Tibial nerve (tissue), 4 donors: ENCODE results near the gene CNKSR1. TPM values are rescaled to one million over a fixed set of nuclear protein-coding genes. Genes with fewer than 3 reads are reported as not detected.

Experiments used
- DNase-seq, 2 donors: peaks; one replicate each; pipeline ENCODE4 v3.0.0-alpha.2; 2019; ENCODE audit warnings: low spot score in 2 of 2
- H3K27ac ChIP-seq, 4 donors: fragments of 200-600 bp; sonication (generic) in 3 of 4; one replicate each; pipeline ENCODE4 v1.5.1; 2017 to 2019; ENCODE audit warnings: mild to moderate bottlenecking in 1 of 4
- H3K27me3 ChIP-seq, 2 donors: fragments of 200-600 bp; sonication (generic) in 1 of 2; one replicate each; pipeline versions ENCODE4 v1.5.1 to v1.6.0; 2017 to 2019
- H3K36me3 ChIP-seq, 3 donors: fragments of 200-600 bp; sonication (generic); one replicate each; pipeline ENCODE4 v1.5.1; 2018 to 2019
- H3K4me1 ChIP-seq, 4 donors: fragments of 200-600 bp; sonication (generic) in 3 of 4; one replicate each; pipeline ENCODE4 v1.5.1; 2017 to 2019
- H3K4me3 ChIP-seq, 4 donors: fragments of 200-600 bp; sonication (generic) in 3 of 4; one replicate each; pipeline ENCODE4 v1.5.1; 2017 to 2019; ENCODE audit warnings: mild to moderate bottlenecking in 1 of 4, moderate library complexity in 1 of 4
- H3K9me3 ChIP-seq, 4 donors: fragments of 200-600 bp; sonication (generic) in 3 of 4; one replicate each; pipeline ENCODE4 v1.5.1; 2017 to 2019
- CTCF ChIP-seq, 5 experiments: fragments of 200-600 bp in 3 of 5; fragments of 450-650 bp in 2 of 5; sonication (generic) in 3 of 5; IDR thresholded peaks; one replicate each; pipeline ENCODE4 v1.5.1; 2016 to 2019; ENCODE audit warnings: antibody characterized with exemption in 5 of 5, mild to moderate bottlenecking in 3 of 5, moderate library complexity in 2 of 5
- EP300 ChIP-seq, 2 donors: sonication (generic); formaldehyde crosslinking; IDR thresholded peaks; one replicate each; pipeline ENCODE4 v1.6.1; 2017; ENCODE audit warnings: antibody characterized with exemption in 2 of 2, mild to moderate bottlenecking in 1 of 2
- POLR2A ChIP-seq, 2 donors: fragments of 450-650 bp; IDR thresholded peaks; one replicate each; pipeline ENCODE4 v1.6.1; 2017; ENCODE audit warnings: antibody characterized with exemption in 2 of 2, mild to moderate bottlenecking in 2 of 2, moderate library complexity in 2 of 2
- WGBS, 2 donors: methylation state at CpG; one replicate each; pipeline ENCODE4 v1.1.5; 2018; 5-methylcytosine and 5-hydroxymethylcytosine counted together
- total RNA-seq, 4 donors: library from RNA; depleted of rRNA; stranded (reverse); fragments of >200 nt; gene quantifications; one replicate each; pipeline ENCODE4 v1.1.0, GENCODE V29; 2016

The CNKSR1 gene
- total RNA-seq, 4 donors from 2014 or later: 2.6 to 5.7 (median 4.0) TPM; not detected in 1

- peak overlapping the region in 1 of 4 donors; percentile 17 for H3K27ac ChIP-seq
- peaks cover 0 to 30% (median 9%) of the 10 kb centered on the region in 4 donors for H3K4me1 ChIP-seq
- H3K4me3 ChIP-seq: peak overlapping the region in 1 of 4 donors; percentile 62
- no peak for DNase-seq
- H3K36me3 ChIP-seq: no peaks in the 10 kb centered on the region
- peaks cover 0 to 58% of the 10 kb centered on the region in 2 donors for H3K27me3 ChIP-seq
- 56 to 64% methylated on average over 4 of the region's 4 CpGs for WGBS, 2 donors
- TF ChIP-seq EP300 (IDR thresholded peaks at IDR 0.05) (no peak), CTCF (IDR thresholded peaks at IDR 0.05) (no peak), POLR2A (IDR thresholded peaks at IDR 0.05) (no peak)
- no peaks in the 10 kb centered on the region for H3K9me3 ChIP-seq
Observed at GRCh38 chr1:26159743-26160039, 17.6 kb upstream of the CNKSR1 start.

- Histone ChIP-seq H3K36me3 (no peaks in the 10 kb centered on the region), H3K4me3 (peak overlapping the region; percentile 37 to 62 (median 41)), H3K27me3 (peaks cover 0 to 48% of the 10 kb centered on the region in 2 donors), H3K4me1 (peaks cover 0 to 31% (median 9%) of the 10 kb centered on the region in 4 donors), H3K27ac (peak overlapping the region in 1 of 4 donors; percentile 67), H3K9me3 (no peaks in the 10 kb centered on the region)
- WGBS, 2 donors: 49 to 59% methylated on average over 14 to 18 of the region's 18 CpGs
- DNase-seq: no peak
- no peak for TF ChIP-seq POLR2A (IDR thresholded peaks at IDR 0.05)
- no peak for TF ChIP-seq CTCF (IDR thresholded peaks at IDR 0.05)
- TF ChIP-seq EP300 (IDR thresholded peaks at IDR 0.05): no peak
Observed at GRCh38 chr1:26160527-26161414, 16.5 kb upstream of the CNKSR1 start.

- WGBS, 2 donors: 0 to 4% methylated on average over 14 to 82 of the region's 98 CpGs
- Histone ChIP-seq H3K4me3 (peak overlapping the region; percentile 37 to 62 (median 41)), H3K27me3 (peaks cover 0 to 40% of the 10 kb centered on the region in 2 donors), H3K9me3 (no peaks in the 10 kb centered on the region), H3K36me3 (no peaks in the 10 kb centered on the region), H3K27ac (peak overlapping the region in 1 of 4 donors; percentile 67), H3K4me1 (peaks cover 0 to 31% (median 9%) of the 10 kb centered on the region in 4 donors)
- TF ChIP-seq EP300 (IDR thresholded peaks at IDR 0.05): no peak
- peak in 3 of 5 experiments; percentile 21 to 37 (median 33) for TF ChIP-seq CTCF (IDR thresholded peaks at IDR 0.05)
- no peak for TF ChIP-seq POLR2A (IDR thresholded peaks at IDR 0.05)
- no peak for DNase-seq
Observed at GRCh38 chr1:26161415-26162219, 15.7 kb upstream of the CNKSR1 start.

GRCh38 chr1:26162220-26162709 lies 15.0 kb upstream of the CNKSR1 start:
- H3K27ac ChIP-seq: peak overlapping the region in 1 of 4 donors; percentile 67
- DNase-seq: no peak
- peak overlapping the region; percentile 37 to 62 (median 40) for H3K4me3 ChIP-seq
- no peak for TF ChIP-seq POLR2A (IDR thresholded peaks at IDR 0.05)
- H3K27me3 ChIP-seq: peaks cover 0 to 34% of the 10 kb centered on the region in 2 donors
- peaks cover 0 to 31% (median 9%) of the 10 kb centered on the region in 4 donors for H3K4me1 ChIP-seq
- 29% methylated on average over 21 of the region's 21 CpGs for WGBS, 2 donors
- no peaks in the 10 kb centered on the region for H3K9me3 ChIP-seq
- H3K36me3 ChIP-seq: no peaks in the 10 kb centered on the region

GRCh38 chr1:26163684-26164035 lies 13.6 kb upstream of the CNKSR1 start:
- H3K4me1 ChIP-seq: peaks cover 0 to 32% (median 9%) of the 10 kb centered on the region in 4 donors
- 75 to 78% methylated on average over 9 of the region's 9 CpGs for WGBS, 2 donors
- no peak for DNase-seq
- peaks cover 0 to 22% of the 10 kb centered on the region in 2 donors for H3K27me3 ChIP-seq
- H3K4me3 ChIP-seq: peak overlapping the region; percentile 31 to 54 (median 36)
- no peaks in the 10 kb centered on the region for H3K9me3 ChIP-seq
- TF ChIP-seq POLR2A (IDR thresholded peaks at IDR 0.05) (no peak), EP300 (IDR thresholded peaks at IDR 0.05) (no peak), CTCF (IDR thresholded peaks at IDR 0.05) (no peak)
- H3K36me3 ChIP-seq: no peaks in the 10 kb centered on the region
- peak overlapping the region in 1 of 4 donors; percentile 82 for H3K27ac ChIP-seq
